Tibial artery (tissue), 4 donors: ENCODE data around the gene PTP4A2.
"Not testable (repeated sequence)": the region's sequence is repeated elsewhere in the genome, so short reads cannot be mapped to it uniquely, and the experiment has no call there.

Source experiments
- DNase-seq, 2 donors: peaks; one replicate each; pipeline ENCODE4 v3.0.0-alpha.2; 2019
- H3K27ac ChIP-seq, 2 donors: fragments of 200-600 bp; sonication (generic) in 1 of 2; 1 replicate in 1 of 2; 2 replicates in 1 of 2; pipeline ENCODE4 v1.5.1; 2018 to 2019; ENCODE audit warnings: mild to moderate bottlenecking in 1 of 2
- H3K27me3 ChIP-seq, 2 donors: fragments of 200-600 bp; sonication (generic) in 1 of 2; one replicate each; pipeline versions ENCODE4 v1.5.1 to v1.6.0; 2016 to 2019
- H3K36me3 ChIP-seq, 3 donors: fragments of 200-600 bp; sonication (generic) in 2 of 3; one replicate each; pipeline ENCODE4 v1.5.1; 2016 to 2019; ENCODE audit warnings: mild to moderate bottlenecking in 2 of 3
- H3K4me1 ChIP-seq, 4 donors: fragments of 200-600 bp; sonication (generic) in 2 of 4; 1 replicate in 3 of 4; 2 replicates in 1 of 4; pipeline ENCODE4 v1.5.1; 2016 to 2019
- H3K4me3 ChIP-seq, 2 donors: fragments of 200-600 bp; sonication (generic) in 1 of 2; 1 replicate in 1 of 2; 2 replicates in 1 of 2; pipeline ENCODE4 v1.5.1; 2018 to 2019; ENCODE audit warnings: mild to moderate bottlenecking in 2 of 2
- H3K9me3 ChIP-seq, 3 donors: fragments of 200-600 bp; sonication (generic) in 1 of 3; one replicate each; pipeline ENCODE4 v1.5.1; 2016 to 2019
- intact Hi-C: fragments of 100-400 bp; cut with DNase I; formaldehyde crosslinking; loops from one replicate; pipeline ENCODE4 v1.15.0; 2023; ENCODE audit warnings: low total_unique reads
- TF ChIP-seq, protein P1 (sequence below), 2 experiments: fragments of 200-600 bp in 1 of 2; fragments of 450-650 bp in 1 of 2; IDR thresholded peaks; one replicate each; pipeline ENCODE4 v1.5.1; 2017 to 2019; ENCODE audit warnings: antibody characterized with exemption in 2 of 2, mild to moderate bottlenecking in 1 of 2, moderate library complexity in 1 of 2

The PTP4A2 gene

DNA sequence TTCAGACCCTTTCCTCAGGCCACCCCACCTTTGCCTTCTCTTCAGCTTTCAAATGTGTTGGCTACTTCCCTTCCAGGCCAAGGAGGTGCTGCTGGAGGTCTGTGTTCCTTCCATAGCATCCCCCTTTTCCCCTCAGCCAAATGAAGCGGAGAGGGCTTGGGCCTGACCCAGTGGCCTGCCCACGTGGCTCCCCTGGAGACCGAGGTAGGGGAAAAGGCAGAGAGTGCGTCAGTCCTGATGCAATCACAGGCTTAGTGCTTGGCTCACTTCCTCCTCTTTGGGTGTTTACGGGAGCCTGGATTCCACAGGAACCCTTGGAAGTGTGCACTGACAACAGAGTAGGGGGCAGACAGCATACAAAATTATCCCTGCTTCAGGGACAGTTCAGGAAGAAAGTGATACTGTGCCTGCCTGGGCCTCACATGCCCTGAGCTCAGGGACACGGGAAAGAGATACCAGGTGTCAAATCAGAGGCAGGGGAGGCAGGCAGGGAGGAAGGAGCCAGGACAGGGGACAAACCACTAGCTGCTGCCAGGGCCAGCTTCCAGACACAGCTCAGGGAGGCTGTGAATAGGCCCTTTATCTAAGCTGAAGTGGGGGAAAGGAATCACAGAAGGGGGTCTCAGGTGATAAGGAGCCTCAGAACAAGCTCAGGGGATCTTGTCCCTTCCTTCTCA lies 16.6 kb upstream of the PTP4A2 start:
- Histone ChIP-seq H3K4me3 (no peak overlapping the region), H3K27ac (peak overlapping the region; percentile 82 to 83), H3K9me3 (no peaks in the 10 kb centered on the region), H3K4me1 (peaks cover 10 to 30% (median 18%) of the 10 kb centered on the region in 4 donors), H3K36me3 (no peaks in the 10 kb centered on the region), H3K27me3 (no peaks in the 10 kb centered on the region)
- TF ChIP-seq, protein P1, sequence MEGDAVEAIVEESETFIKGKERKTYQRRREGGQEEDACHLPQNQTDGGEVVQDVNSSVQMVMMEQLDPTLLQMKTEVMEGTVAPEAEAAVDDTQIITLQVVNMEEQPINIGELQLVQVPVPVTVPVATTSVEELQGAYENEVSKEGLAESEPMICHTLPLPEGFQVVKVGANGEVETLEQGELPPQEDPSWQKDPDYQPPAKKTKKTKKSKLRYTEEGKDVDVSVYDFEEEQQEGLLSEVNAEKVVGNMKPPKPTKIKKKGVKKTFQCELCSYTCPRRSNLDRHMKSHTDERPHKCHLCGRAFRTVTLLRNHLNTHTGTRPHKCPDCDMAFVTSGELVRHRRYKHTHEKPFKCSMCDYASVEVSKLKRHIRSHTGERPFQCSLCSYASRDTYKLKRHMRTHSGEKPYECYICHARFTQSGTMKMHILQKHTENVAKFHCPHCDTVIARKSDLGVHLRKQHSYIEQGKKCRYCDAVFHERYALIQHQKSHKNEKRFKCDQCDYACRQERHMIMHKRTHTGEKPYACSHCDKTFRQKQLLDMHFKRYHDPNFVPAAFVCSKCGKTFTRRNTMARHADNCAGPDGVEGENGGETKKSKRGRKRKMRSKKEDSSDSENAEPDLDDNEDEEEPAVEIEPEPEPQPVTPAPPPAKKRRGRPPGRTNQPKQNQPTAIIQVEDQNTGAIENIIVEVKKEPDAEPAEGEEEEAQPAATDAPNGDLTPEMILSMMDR (IDR thresholded peaks at IDR 0.05): no peak
- intact Hi-C loops: no loop called here
- peak; percentile 92 to 93 for DNase-seq

DNA sequence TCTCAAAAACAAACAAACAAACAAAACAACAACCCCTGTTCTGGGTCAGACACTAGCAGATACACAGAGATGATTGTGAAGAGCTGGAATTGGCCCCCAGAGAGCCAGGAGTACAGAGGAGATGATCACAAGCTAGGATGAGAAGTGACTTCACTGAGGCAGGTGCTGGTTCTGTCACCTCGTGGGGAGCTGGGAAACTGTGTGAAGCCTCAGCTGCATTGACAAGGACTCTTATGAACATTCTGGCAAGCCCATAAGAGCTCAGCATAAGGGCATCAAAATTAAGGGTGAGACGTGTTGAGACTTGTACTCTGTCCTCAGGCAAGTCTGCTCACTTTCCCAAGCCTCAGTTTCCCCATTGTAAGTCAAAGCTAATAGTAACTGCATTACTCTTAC lies 14.7 kb upstream of the PTP4A2 start:
- intact Hi-C loops: no loop called here
- Histone ChIP-seq H3K4me1 (peaks cover 10 to 30% (median 18%) of the 10 kb centered on the region in 4 donors), H3K27me3 (no peaks in the 10 kb centered on the region), H3K9me3 (no peaks in the 10 kb centered on the region), H3K36me3 (no peaks in the 10 kb centered on the region), H3K27ac (no peak overlapping the region), H3K4me3 (no peak overlapping the region)
- TF ChIP-seq, protein P1 (IDR thresholded peaks at IDR 0.05): no peak
- DNase-seq: no peak

DNA sequence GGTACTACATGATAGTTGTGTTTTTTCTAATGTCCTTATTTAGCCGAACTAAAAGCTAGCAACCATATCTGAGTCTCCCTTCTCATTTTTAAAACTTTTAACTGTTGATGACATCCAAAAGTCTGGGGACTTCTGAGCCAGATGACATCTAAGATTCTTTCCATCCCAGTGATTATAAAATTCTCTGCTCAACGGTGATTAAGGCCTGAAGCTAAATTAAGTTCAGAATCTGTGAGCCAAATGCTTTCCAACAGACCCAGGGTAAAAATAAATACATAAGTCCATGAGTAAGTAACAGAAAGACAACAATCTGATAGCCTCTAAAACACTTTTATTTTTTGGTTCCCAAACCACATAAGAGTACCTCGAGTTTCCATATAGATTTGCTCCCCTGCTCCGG lies 13.1 kb upstream of the PTP4A2 start:
- no peak for DNase-seq
- Histone ChIP-seq H3K36me3 (no peaks in the 10 kb centered on the region), H3K4me3 (no peak overlapping the region), H3K4me1 (peaks cover 10 to 25% (median 16%) of the 10 kb centered on the region in 4 donors), H3K9me3 (no peaks in the 10 kb centered on the region), H3K27me3 (no peaks in the 10 kb centered on the region), H3K27ac (peak overlapping the region; percentile 29 to 35)
- intact Hi-C loops: no loop called here
- TF ChIP-seq, protein P1 (IDR thresholded peaks at IDR 0.05): no peak

DNA sequence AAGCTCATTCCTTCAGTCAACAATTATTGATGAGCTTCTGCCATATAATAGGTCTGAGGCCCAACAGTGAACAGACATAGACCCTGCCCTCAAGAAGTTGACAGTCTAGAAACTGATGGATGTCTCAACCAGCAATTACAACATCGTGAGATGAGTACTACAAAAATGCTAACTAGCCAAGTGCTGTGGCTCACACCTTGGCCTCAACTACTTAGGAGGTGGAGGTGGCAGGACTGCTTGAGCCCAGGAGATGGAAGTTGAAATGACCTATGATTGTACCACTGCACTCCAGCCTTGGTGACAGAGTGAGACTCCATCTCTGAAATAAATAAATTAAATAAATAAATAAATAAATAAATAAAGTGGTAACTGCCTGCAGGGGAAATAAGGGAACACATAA lies 11.7 kb upstream of the PTP4A2 start:
- no peaks in the 10 kb centered on the region for H3K9me3 ChIP-seq
- H3K27me3 ChIP-seq: no peaks in the 10 kb centered on the region
- no peak for DNase-seq
- no peak overlapping the region for H3K27ac ChIP-seq
- no peaks in the 10 kb centered on the region for H3K36me3 ChIP-seq
- peaks cover under 1 to 18% (median 9%) of the 10 kb centered on the region in 4 donors for H3K4me1 ChIP-seq
- H3K4me3 ChIP-seq: no peak overlapping the region
- intact Hi-C loops: no loop called here
- TF ChIP-seq, protein P1 (IDR thresholded peaks at IDR 0.05): no peak

DNA sequence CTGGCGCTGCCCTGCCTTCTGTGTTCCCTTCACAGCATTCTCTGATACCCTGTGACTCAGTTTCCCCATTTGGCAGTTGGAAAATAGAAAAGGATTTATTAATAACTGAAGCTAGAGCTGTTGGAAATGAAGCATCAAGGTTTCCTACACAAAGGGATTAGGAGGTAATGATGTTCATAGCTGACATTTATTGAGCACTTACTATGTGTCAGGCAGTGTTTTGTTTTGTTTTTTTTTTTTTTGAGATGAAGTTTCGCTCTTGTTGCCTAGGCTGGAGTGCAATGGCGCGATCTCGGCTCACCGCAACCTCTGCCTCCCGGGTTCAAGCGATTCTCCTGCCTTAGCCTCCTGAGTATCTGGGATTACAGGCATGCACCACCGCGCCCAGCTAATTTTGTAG lies 7.5 kb upstream of the PTP4A2 start:
- H3K36me3 ChIP-seq, H3K27me3 ChIP-seq, H3K4me3 ChIP-seq, DNase-seq, H3K9me3 ChIP-seq, intact Hi-C loops: not testable (repeated sequence)
- peak overlapping the region; percentile 97 to 98 for H3K27ac ChIP-seq
- peaks cover 0 to 19% (median 12%) of the 10 kb centered on the region in 4 donors for H3K4me1 ChIP-seq

DNA sequence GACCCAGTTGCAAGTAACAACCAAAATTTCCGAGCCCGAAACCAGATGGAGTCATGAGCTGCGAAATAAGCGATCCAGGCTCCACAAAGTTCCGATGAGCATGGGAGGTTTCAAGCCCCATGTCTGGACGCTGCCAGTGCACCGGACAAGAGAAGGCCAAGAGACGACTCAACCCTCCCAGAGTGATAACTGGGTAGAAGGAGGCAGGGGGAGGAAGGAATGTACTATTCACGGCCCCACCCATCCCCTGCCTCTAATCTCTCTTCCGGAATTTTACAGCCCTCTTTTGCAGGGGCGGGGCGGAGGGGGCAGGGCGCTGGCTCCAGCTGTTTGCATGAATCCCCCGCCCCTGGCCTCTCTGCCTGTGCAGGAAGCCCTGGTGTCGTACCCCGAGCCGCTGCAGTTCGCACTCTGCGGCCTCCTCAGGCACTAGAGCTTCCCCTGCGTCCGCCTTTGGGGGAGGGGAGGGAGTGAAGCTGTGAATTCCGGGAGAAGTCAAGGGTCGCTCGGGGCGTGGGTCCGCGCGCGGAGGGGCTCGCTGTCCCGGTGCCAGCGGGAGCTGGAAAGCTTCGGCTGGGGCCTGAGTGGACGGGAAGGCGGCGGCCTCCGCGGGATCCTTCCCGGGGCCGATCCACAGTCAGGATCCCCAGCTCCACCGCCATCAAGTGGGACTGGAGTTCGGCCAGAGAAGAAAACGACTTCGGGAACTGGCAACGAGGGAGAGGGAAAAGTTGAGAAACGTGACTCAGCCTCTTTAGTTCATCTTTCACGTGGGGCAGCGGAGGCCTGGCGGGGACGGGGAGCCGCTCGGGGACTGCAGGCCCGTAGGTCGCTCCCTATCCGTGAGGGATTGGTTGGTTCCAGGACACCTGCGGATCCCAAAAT lies 6.3 kb upstream of the PTP4A2 start:
- H3K9me3 ChIP-seq: no peaks in the 10 kb centered on the region
- peak; percentile 91 to 94 for DNase-seq
- no peaks in the 10 kb centered on the region for H3K36me3 ChIP-seq
- peaks cover 0 to 22% (median 12%) of the 10 kb centered on the region in 4 donors for H3K4me1 ChIP-seq
- TF ChIP-seq, protein P1 (IDR thresholded peaks at IDR 0.05): no peak
- H3K27ac ChIP-seq: peak overlapping the region; percentile 97 to 98
- intact Hi-C loops: no loop called here
- H3K4me3 ChIP-seq: peak overlapping the region; percentile 53 to 56
- H3K27me3 ChIP-seq: no peaks in the 10 kb centered on the region
